Measurements from ENCODE around the gene WNT8B. TPM values are rescaled to one million over a fixed set of nuclear protein-coding genes. Genes with fewer than 3 reads are reported as not detected.

Gene WNT8B
- total RNA-seq, 2 experiments from 2014 or later = not detected

GRCh38 chr10:100529475-100530298 is 66.9 kb downstream of the WNT8B start, which contains the start of gene NDUFB8:
TSS of gene NDUFB8 (minus strand) at chr10:100529871. CDS start at chr10:100529851, 20 bp downstream.
- ChIA-PET CTCF (no interaction called here), POLR2A (interaction anchor here (0.9 to 2.4 kb wide), 2 partner anchors 21 to 156 kb away, joined by 4 to 7 read pairs; no protein-coding TSS in a partner anchor)

- ChIA-PET POLR2A (no interaction called here), CTCF (no interaction called here)
Measured at GRCh38 chr10:100531761-100532160, 69.0 kb downstream of the WNT8B start.

Other genes starting within 250 kb of the WNT8B start
- 10 to 100 TPM; 40.8 to 41.1 TPM for gene CHUK, start 233.4 kb upstream of the WNT8B start, total RNA-seq
- gene CWF19L1, start 195.4 kb upstream of the WNT8B start, total RNA-seq = 10 to 100 TPM; 47.2 to 49.1 TPM
- 10 to 100 TPM; 62.3 to 64.4 TPM for gene BLOC1S2, start 176.3 kb upstream of the WNT8B start, total RNA-seq
- not detected for gene PKD2L1, start 132.8 kb upstream of the WNT8B start, total RNA-seq
- 100 to 1,000 TPM; 151 to 153 TPM for gene SCD, start 115.8 kb upstream of the WNT8B start, total RNA-seq
- gene SEC31B, start 56.9 kb downstream of the WNT8B start, total RNA-seq = 10 to 100 TPM; 17.5 to 21.4 TPM
- gene NDUFB8, start 66.9 kb downstream of the WNT8B start, total RNA-seq = 100 to 1,000 TPM; 311 to 324 TPM
- 10 to 100 TPM; 41.7 to 45.4 TPM for gene HIF1AN, start 72.9 kb downstream of the WNT8B start, total RNA-seq

Measured in activated CD8-positive, alpha-beta memory T cell treated with anti-CD3 and anti-CD28 coated beads for 36 hours (primary cell).